Stimulated activated naive CD4-positive, alpha-beta T cell (primary cell): Measurements from ENCODE around the gene TFIP11.
A peak's percentile ranks its signal among the peaks of the same experiment; 100 is the strongest.

ENCODE experiments used
- DNase-seq, 6 experiments: peaks; one replicate each; lab custom pipeline; 2025; lab: John Stamatoyannopoulos, UW

The TFIP11 gene

GRCh38 chr22:26512149-26512793 is at the start of gene TFIP11:
TFIP11 (minus strand) TSS chr22:26512473; CDS start chr22:26510272, 2,201 bp downstream.
- DNase-seq: peak; percentile 73 to 90 (median 84)

- no peak for DNase-seq
Measured at GRCh38 chr22:26561756-26562417, 49.6 kb upstream of the TFIP11 start.

- DNase-seq: no peak
Measured at GRCh38 chr22:26559961-26560575, 47.8 kb upstream of the TFIP11 start.

GRCh38 chr22:26558248-26558895 is 46.1 kb upstream of the TFIP11 start:
- no peak for DNase-seq

GRCh38 chr22:26556904-26557303 is 44.6 kb upstream of the TFIP11 start:
- DNase-seq: no peak

GRCh38 chr22:26555478-26555877 is 43.2 kb upstream of the TFIP11 start:
- DNase-seq: no peak

GRCh38 chr22:26554956-26555355 is 42.7 kb upstream of the TFIP11 start:
- DNase-seq: no peak

GRCh38 chr22:26553056-26553752 is 40.9 kb upstream of the TFIP11 start:
- DNase-seq: no peak

- DNase-seq: no peak
Measured at GRCh38 chr22:26552466-26552865, 40.2 kb upstream of the TFIP11 start.

- no peak for DNase-seq
Measured at GRCh38 chr22:26551568-26551967, 39.3 kb upstream of the TFIP11 start.

GRCh38 chr22:26550498-26551033 is 38.3 kb upstream of the TFIP11 start:
- DNase-seq: no peak

GRCh38 chr22:26549902-26550497 is 37.7 kb upstream of the TFIP11 start:
- DNase-seq: no peak

- no peak for DNase-seq
Measured at GRCh38 chr22:26548984-26549383, 36.7 kb upstream of the TFIP11 start.

- no peak for DNase-seq
Measured at GRCh38 chr22:26548303-26548702, 36.0 kb upstream of the TFIP11 start.

- DNase-seq: no peak
Measured at GRCh38 chr22:26547837-26548236, 35.6 kb upstream of the TFIP11 start.

- no peak for DNase-seq
Measured at GRCh38 chr22:26547426-26547825, 35.2 kb upstream of the TFIP11 start.

GRCh38 chr22:26546282-26546681 is 34.0 kb upstream of the TFIP11 start:
- DNase-seq: no peak

- DNase-seq: no peak
Measured at GRCh38 chr22:26545827-26546226, 33.6 kb upstream of the TFIP11 start.

GRCh38 chr22:26545385-26545784 is 33.1 kb upstream of the TFIP11 start:
- DNase-seq: no peak

GRCh38 chr22:26544489-26544888 is 32.2 kb upstream of the TFIP11 start:
- no peak for DNase-seq

GRCh38 chr22:26542831-26543230 is 30.6 kb upstream of the TFIP11 start:
- no peak for DNase-seq
